Astrocyte (in vitro differentiated cells and primary cell): ENCODE measurements around the gene RECK. TPM values are rescaled to one million over a fixed set of nuclear protein-coding genes. Genes with fewer than 3 reads are reported as not detected.

Experiments used
- DNase-seq: peaks from one replicate; pipeline ENCODE4 v3.0.0-alpha.2; 2010; ENCODE audit warnings: low read depth
- FAIRE-seq: peaks from 2 replicates; lab custom pipeline; 2011; peaks lifted over from hg19 to GRCh38; lab: Jason Lieb, UNC
- H2AFZ ChIP-seq: 2 replicates; pipeline ENCODE4 v1.6.0; 2012; ENCODE audit warnings: low read depth, low read length, inconsistent platforms
- H3K27ac ChIP-seq: 2 replicates; pipeline ENCODE4 v1.5.1; 2011; ENCODE audit warnings: low read depth, low read length, inconsistent platforms
- H3K27me3 ChIP-seq: 2 replicates; pipeline ENCODE4 v1.6.0; 2011; ENCODE audit warnings: low read length, inconsistent platforms; ENCODE audit not compliant: insufficient read depth
- H3K36me3 ChIP-seq: 2 replicates; pipeline ENCODE4 v1.5.1; 2011; ENCODE audit warnings: low read length, inconsistent platforms; ENCODE audit not compliant: insufficient read depth
- H3K4me1 ChIP-seq: 2 replicates; pipeline ENCODE4 v1.5.1; 2011; ENCODE audit warnings: low read length, inconsistent platforms; ENCODE audit not compliant: insufficient read depth
- H3K4me2 ChIP-seq: 2 replicates; pipeline ENCODE4 v1.6.0; 2012; ENCODE audit warnings: low read length, inconsistent platforms
- H3K4me3 ChIP-seq: 2 replicates; pipeline ENCODE4 v1.5.1; 2011; ENCODE audit warnings: low read depth, mild to moderate bottlenecking, low read length, inconsistent platforms; ENCODE audit not compliant: insufficient read depth
- H3K79me2 ChIP-seq: 2 replicates; pipeline ENCODE4 v1.6.0; 2012; ENCODE audit warnings: mild to moderate bottlenecking, low read length, inconsistent platforms; ENCODE audit not compliant: insufficient read depth
- H3K9ac ChIP-seq: 2 replicates; pipeline ENCODE4 v1.6.0; 2012; ENCODE audit warnings: mild to moderate bottlenecking, low read length, inconsistent platforms
- H3K9me3 ChIP-seq: 2 replicates; pipeline ENCODE4 v1.5.1; 2012; ENCODE audit warnings: low read depth, mild to moderate bottlenecking, low read length, inconsistent platforms; ENCODE audit not compliant: insufficient read depth
- H4K20me1 ChIP-seq: 2 replicates; pipeline ENCODE4 v1.6.0; 2012; ENCODE audit warnings: low read length, inconsistent platforms; ENCODE audit not compliant: insufficient read depth
- H3K27ac Mint-ChIP-seq: one replicate; pipeline ENCODE4 v1.8.0; 2021; ENCODE audit warnings: mild to moderate bottlenecking, mixed read lengths; ENCODE audit not compliant: unreplicated experiment
- H3K27me3 Mint-ChIP-seq: one replicate; pipeline ENCODE4 v1.8.0; 2021; ENCODE audit warnings: low read depth, mixed read lengths; ENCODE audit not compliant: unreplicated experiment
- H3K36me3 Mint-ChIP-seq: one replicate; pipeline ENCODE4 v1.8.0; 2021; ENCODE audit warnings: low read depth, mixed read lengths; ENCODE audit not compliant: unreplicated experiment
- H3K4me1 Mint-ChIP-seq: one replicate; pipeline ENCODE4 v1.8.0; 2021; ENCODE audit warnings: low read depth, mixed read lengths; ENCODE audit not compliant: unreplicated experiment
- H3K4me3 Mint-ChIP-seq: one replicate; pipeline ENCODE4 v1.8.0; 2021; ENCODE audit warnings: mild to moderate bottlenecking, moderate library complexity, mixed read lengths; ENCODE audit not compliant: unreplicated experiment
- H3K9me3 Mint-ChIP-seq: one replicate; pipeline ENCODE4 v1.8.0; 2021; ENCODE audit warnings: mild to moderate bottlenecking, mixed read lengths; ENCODE audit not compliant: unreplicated experiment
- EZH2 ChIP-seq: IDR thresholded peaks from 2 replicates; pipeline ENCODE4 v1.6.1; 2012; ENCODE audit warnings: mild to moderate bottlenecking, low read length, inconsistent platforms; ENCODE audit not compliant: insufficient read depth
- total RNA-seq: library from RNA; stranded (reverse); gene quantifications from 2 replicates; pipeline ENCODE4 v1.2.1, GENCODE V29; 2021
- TF ChIP-seq, protein P1 (sequence below): IDR thresholded peaks from 2 replicates; pipeline ENCODE4 v1.5.1; 2011; ENCODE audit warnings: low read depth, mild to moderate bottlenecking, inconsistent platforms, low read length, moderate library complexity; ENCODE audit not compliant: insufficient read depth

The RECK gene
- total RNA-seq, 1 donor from 2014 or later, result 21.6 TPM

GRCh38 chr9:36074870-36075532 lies 38.3 kb downstream of the RECK start:
- no peaks in the 10 kb centered on the region for H3K9me3 ChIP-seq
- H2AFZ ChIP-seq, result no peak overlapping the region
- Mint-ChIP-seq H3K4me3 (peak overlapping the region; percentile 10), H3K27me3 (no peaks in the 10 kb centered on the region), H3K9me3 (peaks cover 2% of the 10 kb centered on the region), H3K4me1 (peaks cover 12% of the 10 kb centered on the region), H3K36me3 (peaks cover 8% of the 10 kb centered on the region), H3K27ac (peak overlapping the region; percentile 76)
- H3K4me1 ChIP-seq, result peaks cover 9% of the 10 kb centered on the region
- DNase-seq, result peak; percentile 66
- H3K4me3 ChIP-seq, result no peak overlapping the region
- H3K27me3 ChIP-seq, result no peaks in the 10 kb centered on the region
- no peak for FAIRE-seq
- no peaks in the 10 kb centered on the region for H4K20me1 ChIP-seq
- no peak for TF ChIP-seq EZH2
- TF ChIP-seq, protein P1, sequence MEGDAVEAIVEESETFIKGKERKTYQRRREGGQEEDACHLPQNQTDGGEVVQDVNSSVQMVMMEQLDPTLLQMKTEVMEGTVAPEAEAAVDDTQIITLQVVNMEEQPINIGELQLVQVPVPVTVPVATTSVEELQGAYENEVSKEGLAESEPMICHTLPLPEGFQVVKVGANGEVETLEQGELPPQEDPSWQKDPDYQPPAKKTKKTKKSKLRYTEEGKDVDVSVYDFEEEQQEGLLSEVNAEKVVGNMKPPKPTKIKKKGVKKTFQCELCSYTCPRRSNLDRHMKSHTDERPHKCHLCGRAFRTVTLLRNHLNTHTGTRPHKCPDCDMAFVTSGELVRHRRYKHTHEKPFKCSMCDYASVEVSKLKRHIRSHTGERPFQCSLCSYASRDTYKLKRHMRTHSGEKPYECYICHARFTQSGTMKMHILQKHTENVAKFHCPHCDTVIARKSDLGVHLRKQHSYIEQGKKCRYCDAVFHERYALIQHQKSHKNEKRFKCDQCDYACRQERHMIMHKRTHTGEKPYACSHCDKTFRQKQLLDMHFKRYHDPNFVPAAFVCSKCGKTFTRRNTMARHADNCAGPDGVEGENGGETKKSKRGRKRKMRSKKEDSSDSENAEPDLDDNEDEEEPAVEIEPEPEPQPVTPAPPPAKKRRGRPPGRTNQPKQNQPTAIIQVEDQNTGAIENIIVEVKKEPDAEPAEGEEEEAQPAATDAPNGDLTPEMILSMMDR, result no peak
- H3K36me3 ChIP-seq, result peaks cover 5% of the 10 kb centered on the region
- H3K27ac ChIP-seq, result no peak overlapping the region
- H3K4me2 ChIP-seq, result no peak overlapping the region
- H3K9ac ChIP-seq, result no peak overlapping the region
- H3K79me2 ChIP-seq, result no peaks in the 10 kb centered on the region

DNA sequence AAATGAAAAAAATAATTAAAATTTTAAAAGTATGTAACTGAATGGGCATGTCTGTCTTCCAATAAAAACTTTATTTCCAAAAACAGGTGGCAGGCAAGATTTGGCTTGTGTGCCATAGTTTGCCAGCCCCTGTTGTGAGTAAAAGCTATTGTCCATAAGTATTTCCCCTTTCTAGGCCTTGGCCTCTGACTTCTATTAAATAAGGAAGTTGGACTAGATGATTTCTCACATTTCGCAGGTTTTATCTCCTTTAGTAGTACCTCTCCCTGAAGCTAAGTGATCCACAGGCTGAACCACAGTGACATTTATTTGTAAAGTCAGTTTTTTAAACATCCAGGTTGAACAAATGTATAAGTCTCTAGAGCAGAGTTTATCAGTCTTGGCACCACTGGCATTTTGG lies 41.3 kb downstream of the RECK start:
- H3K4me1 ChIP-seq, result peaks cover 9% of the 10 kb centered on the region
- no peak overlapping the region for H3K27ac Mint-ChIP-seq
- no peak overlapping the region for H3K4me2 ChIP-seq
- no peaks in the 10 kb centered on the region for H3K27me3 Mint-ChIP-seq
- H3K9ac ChIP-seq, result no peak overlapping the region
- H4K20me1 ChIP-seq, result no peaks in the 10 kb centered on the region
- peaks cover 9% of the 10 kb centered on the region for H3K36me3 Mint-ChIP-seq
- no peak for TF ChIP-seq EZH2
- TF ChIP-seq, protein P1, result no peak
- peaks cover 14% of the 10 kb centered on the region for H3K4me1 Mint-ChIP-seq
- H3K4me3 ChIP-seq, result no peak overlapping the region
- no peak overlapping the region for H3K4me3 Mint-ChIP-seq
- H3K79me2 ChIP-seq, result no peaks in the 10 kb centered on the region
- peaks cover 2% of the 10 kb centered on the region for H3K9me3 Mint-ChIP-seq
- DNase-seq (no peak), FAIRE-seq (no peak)
- H2AFZ ChIP-seq, result no peak overlapping the region
- H3K9me3 ChIP-seq, result no peaks in the 10 kb centered on the region
- H3K36me3 ChIP-seq, result peaks cover 3% of the 10 kb centered on the region
- no peaks in the 10 kb centered on the region for H3K27me3 ChIP-seq
- H3K27ac ChIP-seq, result no peak overlapping the region

DNA sequence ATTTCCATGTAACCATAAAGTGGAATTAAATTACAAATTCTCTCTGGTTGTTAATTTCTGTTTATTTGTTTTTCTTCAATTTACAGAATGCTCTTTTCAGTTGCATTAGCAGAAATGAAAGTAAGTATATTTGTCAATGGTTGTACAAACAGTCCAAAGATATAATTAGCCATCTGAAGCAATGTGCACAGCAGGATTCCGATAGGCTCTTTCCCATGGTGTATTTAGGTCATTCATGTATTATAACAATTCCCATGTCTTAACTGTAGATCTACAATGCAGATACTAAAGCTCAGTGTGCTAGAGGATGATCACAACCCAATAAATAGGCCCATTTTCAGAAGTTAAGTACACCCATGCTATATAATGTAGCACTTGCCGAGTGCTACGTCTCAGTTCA lies 43.8 kb downstream of the RECK start:
- no peak overlapping the region for H3K4me2 ChIP-seq
- H3K4me1 Mint-ChIP-seq, result peaks cover 2% of the 10 kb centered on the region
- H3K4me3 ChIP-seq, result no peak overlapping the region
- peaks cover 3% of the 10 kb centered on the region for H3K36me3 ChIP-seq
- peaks cover 10% of the 10 kb centered on the region for H3K36me3 Mint-ChIP-seq
- no peaks in the 10 kb centered on the region for H3K9me3 ChIP-seq
- DNase-seq (no peak), FAIRE-seq (no peak)
- no peak overlapping the region for H3K27ac Mint-ChIP-seq
- no peak overlapping the region for H3K9ac ChIP-seq
- no peak overlapping the region for H3K4me3 Mint-ChIP-seq
- H4K20me1 ChIP-seq, result no peaks in the 10 kb centered on the region
- H3K27me3 ChIP-seq, result no peaks in the 10 kb centered on the region
- no peak overlapping the region for H2AFZ ChIP-seq
- no peaks in the 10 kb centered on the region for H3K9me3 Mint-ChIP-seq
- no peaks in the 10 kb centered on the region for H3K27me3 Mint-ChIP-seq
- no peaks in the 10 kb centered on the region for H3K4me1 ChIP-seq
- H3K27ac ChIP-seq, result no peak overlapping the region
- no peak for TF ChIP-seq EZH2
- TF ChIP-seq, protein P1, result no peak
- H3K79me2 ChIP-seq, result no peaks in the 10 kb centered on the region
